KBM-7 (cell line): ENCODE data around the gene EXOC3L2.
A peak's percentile ranks its signal among the peaks of the same experiment; 100 is the strongest.

Experiments used
- DNase-seq: peaks from one replicate; pipeline ENCODE4 v3.0.0-alpha.2; 2015
- in situ Hi-C: fragments of 300-500 bp; cut with MboI; formaldehyde crosslinking; loops from 2 replicates; pipeline ENCODE4 v1.14.3; 2020; ENCODE audit warnings: low sequenced_read_pairs, low pct_unique_long_range_greater_than_20kb, mixed read lengths

Gene EXOC3L2

DNA sequence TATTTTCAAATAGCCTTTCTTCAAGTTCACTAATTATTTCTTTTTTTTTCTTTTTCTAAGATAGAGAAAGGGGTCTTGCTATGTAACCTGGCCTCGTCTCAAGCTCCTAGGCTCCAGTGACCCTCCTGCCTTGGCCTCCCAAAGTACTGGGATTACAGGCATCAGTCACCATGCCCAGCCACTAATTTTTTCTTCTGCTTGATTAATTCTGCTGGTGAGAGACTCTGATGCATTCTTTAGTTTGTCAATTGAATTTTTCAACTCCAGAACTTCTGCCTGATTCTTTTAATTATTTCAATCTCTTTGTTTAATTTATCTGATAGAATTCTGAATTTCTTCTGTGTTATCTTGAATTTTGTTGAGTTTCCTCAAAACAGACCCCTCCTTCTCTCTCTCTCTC, 55.2 kb downstream of the EXOC3L2 start:
- DNase-seq, result no peak
- in situ Hi-C loops, result no loop called here

DNA sequence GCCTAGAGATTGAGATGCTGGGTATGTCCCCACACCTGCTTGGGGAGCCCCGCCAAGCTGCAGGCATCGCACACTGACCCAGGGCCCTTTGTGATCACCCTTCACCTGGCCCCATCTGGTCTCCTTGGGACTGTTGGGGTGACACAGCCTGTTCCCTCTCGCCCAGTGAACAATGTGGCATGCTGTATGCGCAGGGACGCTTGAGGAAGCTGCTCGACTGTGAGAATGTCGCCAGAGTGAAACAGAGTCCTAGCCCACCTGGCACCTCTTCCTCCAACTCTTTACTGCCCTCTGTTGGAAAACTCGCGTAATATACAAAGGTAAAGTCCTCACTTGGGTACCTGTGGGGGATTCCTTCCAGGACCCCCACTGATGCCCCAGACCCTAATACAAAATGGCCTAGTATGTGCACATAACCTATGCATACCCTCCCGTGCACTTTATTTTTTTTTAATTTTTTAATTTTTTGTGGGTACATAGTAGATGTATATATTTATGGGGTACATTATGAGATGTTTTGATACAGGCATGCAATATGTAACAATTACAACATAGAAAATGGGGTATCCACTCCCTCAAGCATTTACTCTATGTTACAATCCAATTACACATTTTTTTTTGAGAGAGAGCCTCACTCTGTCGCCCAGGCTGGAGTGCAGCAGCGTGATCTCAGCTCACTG, 57.6 kb downstream of the EXOC3L2 start:
- DNase-seq, result no peak

DNA sequence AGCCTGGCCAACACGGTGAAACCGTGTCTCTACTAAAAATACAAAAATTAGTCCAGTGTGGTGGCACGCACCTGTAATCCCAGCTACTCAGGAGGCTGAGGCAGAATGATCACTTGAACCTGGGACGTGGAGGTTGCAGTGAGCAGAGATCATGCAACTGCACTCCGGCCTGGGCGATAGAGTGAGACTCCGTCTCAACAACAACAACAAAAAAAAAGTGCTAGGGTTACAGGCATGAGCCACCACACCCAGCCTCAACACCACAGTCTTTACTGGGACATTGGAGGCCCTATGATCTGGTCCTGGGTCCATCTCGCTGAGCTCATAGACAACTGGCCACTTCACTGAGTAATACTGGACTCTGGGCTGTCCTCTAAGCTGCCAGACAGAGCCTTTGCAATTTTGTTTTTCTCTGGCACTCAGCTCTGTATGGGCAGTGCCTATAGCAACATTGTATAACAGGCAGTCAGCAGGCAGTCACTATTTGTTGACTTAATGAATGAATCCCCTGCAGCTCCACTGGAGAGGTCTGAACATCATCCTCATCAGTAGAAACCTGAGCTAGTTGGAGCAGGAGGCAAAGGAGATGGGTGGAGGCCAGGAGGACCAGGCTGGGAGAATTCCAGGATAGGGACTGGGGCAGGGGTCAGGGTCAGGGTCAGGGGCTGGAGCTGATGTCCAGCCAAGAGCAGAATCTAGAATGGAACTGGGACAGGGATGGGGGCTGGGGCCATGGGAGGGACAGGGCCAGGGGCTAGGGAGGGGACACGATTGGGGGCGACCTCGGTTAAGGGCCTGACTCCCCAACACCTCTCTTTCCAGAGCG, 58.5 kb downstream of the EXOC3L2 start:
- DNase-seq, result no peak
- in situ Hi-C loops, result no loop called here

More for the DNA sequence above, 57.6 kb downstream of the EXOC3L2 start:
- in situ Hi-C loops, result no loop called here

DNA sequence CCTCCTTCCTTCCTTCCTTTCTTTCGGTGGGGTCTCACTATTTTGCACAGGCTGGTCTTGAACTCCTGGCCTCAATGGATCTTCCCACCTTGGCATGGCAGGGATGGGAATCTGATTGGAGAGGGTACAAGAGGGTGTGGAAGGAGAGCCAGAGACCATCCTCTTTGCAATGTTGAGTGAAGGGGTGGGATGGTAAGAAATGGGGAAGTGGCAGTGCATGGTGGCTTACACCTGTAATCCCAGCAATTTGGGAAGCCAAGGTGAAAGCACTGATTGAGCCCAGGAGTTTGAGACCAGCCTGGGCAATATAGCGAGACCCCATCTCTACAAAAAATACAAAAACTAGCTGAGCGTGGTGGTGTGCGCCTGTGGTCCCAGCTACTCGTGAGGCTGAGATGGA, 61.1 kb downstream of the EXOC3L2 start:
- in situ Hi-C loops, result no loop called here

DNA sequence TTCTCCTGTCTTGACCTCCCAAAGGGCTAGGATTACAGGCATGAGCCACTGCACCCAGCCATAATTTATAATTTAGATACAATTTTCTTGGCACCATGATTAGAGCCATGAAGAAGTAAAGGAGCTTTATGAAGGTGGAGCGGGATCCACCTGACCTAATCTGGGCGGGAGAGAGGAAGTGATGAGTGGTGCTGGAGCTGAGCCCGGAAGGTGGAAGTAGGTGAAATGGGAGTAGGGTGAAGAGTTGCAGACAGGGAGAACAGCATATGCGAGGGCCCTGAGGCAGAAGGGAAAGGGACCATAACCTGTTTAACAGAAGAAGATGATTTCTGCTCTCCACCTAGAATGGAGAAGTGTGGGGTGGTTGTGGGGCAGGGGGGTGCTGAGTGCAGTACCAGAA, 62.4 kb downstream of the EXOC3L2 start:
- in situ Hi-C loops, result no loop called here
- DNase-seq, result no peak

More for the DNA sequence above, 61.1 kb downstream of the EXOC3L2 start:
- DNase-seq, result no peak

DNA sequence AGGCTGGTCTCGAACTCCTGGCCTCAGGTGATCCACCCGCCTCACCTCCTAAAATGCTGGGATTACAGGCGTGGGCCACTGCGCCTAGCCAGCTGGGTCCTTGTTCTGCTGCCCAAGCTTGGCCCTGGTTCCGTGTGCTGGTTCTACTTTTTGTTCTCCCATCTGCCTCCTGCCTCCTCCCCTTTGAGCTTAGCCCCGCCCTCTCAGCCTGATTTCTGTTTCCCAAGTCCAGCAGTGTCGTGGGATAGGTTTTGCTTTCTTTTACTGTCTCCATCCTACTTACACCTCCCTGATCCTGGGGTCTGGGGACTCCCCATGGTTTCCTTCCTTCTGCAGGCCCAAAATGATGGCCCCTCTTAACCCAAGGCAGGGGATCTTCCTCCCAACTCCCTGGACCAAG, 64.3 kb downstream of the EXOC3L2 start:
- in situ Hi-C loops, result no loop called here
- no peak for DNase-seq

DNA sequence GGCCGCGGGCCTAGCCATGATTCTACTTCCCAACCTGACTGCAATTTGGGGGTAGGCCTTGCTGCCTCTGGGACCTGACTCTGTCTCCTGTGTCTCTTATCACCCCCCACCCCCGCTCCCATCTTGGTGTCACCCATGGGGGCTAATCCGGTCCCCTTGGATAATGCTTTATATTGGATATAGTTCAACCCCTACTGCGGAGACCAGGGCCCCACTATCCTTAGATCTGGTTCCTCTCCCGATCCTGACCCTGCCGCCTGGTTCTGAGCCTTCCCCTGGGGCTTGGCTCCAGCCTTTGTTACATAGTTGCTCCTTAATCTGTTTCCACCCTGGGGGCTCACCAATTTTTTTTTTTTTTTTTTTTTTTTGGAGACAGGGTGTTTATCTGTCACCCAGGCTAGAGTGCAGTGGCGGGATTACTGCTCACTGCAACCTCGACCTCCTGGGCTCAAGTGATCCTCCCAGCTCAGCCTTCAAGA, 65.3 kb downstream of the EXOC3L2 start:
- DNase-seq, result no peak
- in situ Hi-C loops, result no loop called here

DNA sequence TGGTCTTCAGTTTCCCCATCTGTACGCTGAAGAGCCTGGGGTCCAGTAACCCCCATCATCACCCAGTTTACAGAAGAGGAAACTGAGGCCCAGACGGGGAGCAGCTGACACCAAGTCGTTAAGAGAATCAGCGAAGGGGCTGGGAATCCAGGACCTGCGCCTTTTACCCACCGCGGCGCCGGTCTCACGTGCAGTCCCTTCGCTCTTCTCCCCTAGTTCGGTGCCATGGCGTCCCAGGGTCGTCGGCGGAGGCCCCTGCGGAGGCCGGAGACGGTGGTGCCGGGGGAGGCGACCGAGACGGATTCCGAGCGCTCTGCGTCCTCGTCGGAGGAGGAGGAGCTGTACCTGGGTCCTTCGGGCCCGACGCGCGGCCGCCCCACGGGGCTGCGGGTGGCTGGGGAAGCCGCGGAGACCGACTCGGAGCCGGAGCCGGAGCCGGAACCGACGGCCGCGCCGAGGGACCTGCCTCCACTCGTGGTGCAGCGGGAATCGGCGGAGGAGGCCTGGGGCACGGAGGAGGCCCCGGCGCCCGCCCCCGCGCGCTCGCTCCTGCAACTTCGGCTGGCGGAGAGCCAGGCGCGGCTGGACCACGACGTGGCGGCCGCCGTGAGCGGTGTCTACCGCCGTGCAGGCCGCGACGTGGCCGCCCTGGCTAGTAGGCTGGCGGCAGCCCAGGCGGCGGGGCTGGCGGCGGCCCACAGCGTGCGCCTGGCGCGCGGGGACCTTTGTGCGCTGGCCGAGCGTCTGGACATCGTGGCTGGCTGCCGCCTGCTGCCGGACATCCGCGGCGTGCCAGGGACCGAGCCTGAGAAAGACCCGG, 65.9 kb downstream of the EXOC3L2 start:
- DNase-seq, result no peak
- in situ Hi-C loops, result no loop called here

DNA sequence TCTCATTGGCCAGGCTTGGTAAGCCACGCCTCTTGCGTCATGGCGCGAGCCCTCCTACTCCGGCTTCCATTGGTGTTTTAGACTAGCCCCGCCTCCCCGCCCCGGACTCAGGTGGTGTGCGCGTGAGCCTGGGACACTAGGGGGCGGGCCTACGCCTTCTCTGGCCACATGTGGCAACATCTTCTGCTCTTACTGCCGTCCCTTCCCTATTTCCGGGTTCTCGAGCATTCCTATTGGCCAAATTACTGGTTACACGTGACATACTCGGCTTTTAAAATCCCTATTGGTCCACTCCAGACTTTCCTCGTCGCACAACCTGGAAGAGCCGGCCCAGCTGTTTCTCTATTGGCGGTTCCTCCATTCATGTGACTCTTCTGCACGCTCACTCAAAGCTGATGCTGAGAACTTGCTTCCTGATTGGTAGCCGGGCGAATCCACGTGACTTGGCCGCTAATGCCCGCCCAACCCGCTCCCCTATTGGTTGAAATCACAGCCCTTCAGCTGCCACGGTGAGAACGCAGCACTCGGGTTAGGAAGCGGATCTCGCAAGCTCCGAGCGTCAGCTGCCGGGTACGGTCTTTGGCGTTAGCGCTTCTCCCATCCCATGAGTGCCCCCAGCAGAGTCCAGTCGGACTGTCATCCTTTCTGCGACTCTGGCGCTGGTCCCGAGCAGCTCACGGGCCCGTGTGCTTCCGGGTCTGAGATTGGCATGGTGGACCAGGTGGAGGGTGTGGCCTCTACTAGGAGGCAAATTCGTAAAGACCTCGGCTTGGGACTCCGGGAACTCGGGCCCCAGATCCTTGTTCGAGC, 66.7 kb downstream of the EXOC3L2 start, which contains the start of gene BLOC1S3:
BLOC1S3 (plus strand) TSS at position 523 of the 810 bp plus-strand sequence. CDS start 513 bp downstream, outside the sequence.
- in situ Hi-C loops, result no loop called here
- DNase-seq, result peak; percentile 100

DNA sequence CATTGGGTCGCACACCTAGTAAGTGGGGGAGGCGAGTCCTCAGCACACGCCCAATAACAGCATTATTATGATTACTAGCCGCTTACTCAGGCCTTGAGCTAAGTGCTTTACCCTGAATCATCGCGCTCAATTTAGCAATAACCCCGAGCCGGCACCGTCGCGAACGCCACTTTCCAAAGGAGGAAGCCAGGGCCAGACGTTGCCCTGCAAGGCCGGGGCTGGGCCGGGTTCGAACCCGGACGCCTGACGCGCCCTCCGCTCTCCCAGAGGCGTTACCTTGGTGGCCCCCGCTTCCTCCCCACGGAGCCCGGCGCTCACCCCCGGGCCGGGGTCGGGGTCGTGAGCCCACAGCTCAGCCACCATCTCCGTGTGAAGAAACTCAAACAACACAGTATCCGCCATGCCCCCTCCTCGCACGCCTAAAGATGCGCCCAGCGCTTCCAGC, 67.4 kb downstream of the EXOC3L2 start, which contains the start of gene TRAPPC6A:
TRAPPC6A (minus strand) TSS at position 421 of the 445 bp plus-strand sequence; CDS start at position 402, 19 bp downstream.
- in situ Hi-C loops, result no loop called here
- no peak for DNase-seq

DNA sequence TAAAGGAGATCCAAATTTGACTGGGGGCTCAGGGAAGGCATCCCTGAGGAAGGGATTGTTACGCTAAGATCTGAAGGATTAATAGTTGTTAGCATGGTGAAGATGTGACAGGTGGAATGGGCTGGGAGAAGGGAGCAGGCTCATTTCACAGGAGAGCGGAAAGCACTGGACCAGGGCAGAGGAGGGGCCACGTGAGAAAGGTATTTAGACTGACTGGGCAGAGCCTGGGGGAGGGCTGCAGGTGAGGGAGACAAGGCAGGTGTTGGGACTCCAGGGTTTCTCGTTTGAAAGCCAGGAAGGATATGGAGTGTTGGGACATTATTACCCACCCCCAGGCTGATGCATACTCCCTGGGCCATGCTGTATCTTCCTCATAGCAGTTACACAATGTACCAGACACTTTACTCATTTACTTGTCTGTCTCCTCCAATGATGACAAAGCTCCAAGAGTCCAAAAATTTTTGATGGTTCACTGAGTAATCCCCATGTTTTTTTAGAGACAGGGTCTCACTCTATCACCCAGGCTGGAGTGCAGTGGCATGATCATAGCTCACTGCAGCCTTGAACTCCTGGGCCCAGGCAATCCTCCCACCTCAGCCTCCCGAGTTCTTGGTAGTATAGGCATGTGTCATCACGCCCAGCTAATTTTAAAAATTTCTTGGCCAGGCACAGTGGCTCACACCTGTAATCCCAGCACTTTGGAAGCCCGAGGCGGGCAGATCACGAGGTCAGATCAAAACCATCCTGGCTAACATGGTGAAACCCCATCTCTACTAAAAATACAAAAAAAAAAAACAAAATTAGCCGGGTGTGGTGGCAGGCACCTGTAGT, 69.5 kb downstream of the EXOC3L2 start:
- DNase-seq, result no peak
- in situ Hi-C loops, result no loop called here

DNA sequence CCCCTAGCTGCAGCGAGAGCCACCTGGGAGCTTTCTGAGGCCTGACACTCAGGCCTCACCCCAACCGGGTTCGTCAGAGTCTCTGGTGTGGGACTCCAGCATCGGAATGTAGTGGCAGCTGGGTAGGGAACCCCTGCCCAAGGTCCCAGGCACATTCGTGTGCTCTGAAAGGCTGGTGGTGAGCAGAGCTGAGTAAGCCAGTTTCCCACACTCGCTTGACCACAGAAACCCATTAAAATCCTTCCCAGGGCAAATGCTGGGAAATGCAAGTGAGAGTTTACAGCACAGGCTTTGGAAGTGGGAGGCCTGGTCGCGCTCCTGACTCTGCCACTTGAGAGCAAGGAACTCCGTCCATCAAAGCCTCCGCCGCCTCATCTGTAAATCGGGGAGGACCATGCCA, 71.4 kb downstream of the EXOC3L2 start:
- no peak for DNase-seq
- in situ Hi-C loops, result no loop called here

DNA sequence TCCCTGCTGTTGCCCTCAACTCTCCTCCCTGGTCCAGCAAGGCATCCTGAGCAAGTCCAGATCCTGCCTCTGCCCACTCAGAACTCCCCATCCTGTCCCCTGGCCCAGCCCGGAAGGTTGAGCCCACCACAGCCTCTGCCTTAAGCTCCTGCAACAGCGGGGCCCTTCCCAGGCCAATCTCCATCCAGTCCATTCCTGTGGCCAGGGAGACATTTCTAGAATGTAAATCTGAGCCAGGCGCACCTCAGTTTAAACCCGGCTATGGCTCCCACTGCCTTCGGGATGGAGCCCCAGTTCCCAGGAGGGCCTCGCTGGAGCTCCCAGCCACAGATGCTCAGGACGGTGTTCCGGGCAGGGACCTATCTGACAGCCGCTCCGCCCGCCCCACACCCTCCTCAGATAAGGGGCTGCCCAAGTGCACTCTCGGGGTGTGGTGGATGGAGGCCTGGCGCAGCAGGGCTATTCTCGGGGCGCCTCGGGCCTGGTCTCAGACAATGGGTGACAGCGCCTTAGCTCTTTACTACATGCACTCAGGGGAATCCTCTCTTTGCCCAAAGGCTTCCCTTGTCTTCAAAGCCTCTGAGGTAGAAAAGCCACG, 72.5 kb downstream of the EXOC3L2 start:
- in situ Hi-C loops, result no loop called here

DNA sequence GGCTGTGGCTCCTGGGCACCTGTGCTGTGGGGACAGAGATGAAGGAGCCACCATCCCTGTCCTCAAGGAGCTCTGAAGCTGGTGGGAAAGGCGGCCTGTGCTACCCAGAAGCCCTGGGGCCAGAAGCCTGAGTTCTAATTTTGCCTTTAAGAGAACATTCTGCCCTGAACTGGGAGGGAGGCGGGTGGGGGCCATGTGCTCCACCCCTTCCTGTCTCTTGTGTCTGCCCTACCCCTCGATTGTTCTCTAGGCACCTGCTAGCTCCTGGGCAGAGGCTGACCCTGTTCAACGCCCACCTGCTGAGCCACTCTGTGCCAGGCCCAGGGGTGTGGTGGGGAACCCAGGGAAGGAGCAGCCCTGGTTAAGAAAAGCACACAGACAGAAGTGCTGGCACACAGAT, 73.0 kb downstream of the EXOC3L2 start:
- DNase-seq, result no peak
- in situ Hi-C loops, result no loop called here

More for the DNA sequence above, 72.5 kb downstream of the EXOC3L2 start:
- no peak for DNase-seq

DNA sequence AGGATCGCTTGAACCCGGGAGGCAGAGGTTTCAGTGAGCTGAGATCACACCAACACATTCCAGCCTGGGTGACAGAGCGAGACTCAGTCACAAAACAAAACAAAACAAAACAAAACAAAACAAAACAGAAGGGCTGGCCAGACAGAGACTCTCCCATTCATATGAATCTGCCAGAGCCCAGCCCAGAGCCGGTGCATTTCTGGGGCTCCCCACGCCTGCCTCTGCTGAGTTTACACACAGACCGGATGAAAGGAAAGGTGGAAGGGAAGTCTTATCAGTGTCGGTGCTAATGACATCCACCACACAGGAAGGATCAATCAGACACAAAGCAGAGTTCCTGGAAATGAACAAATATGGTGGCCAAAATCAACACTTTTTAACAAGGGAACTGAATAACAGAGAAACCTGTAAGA, 74.0 kb downstream of the EXOC3L2 start:
- peak; percentile 87 for DNase-seq
- in situ Hi-C loops, result no loop called here

DNA sequence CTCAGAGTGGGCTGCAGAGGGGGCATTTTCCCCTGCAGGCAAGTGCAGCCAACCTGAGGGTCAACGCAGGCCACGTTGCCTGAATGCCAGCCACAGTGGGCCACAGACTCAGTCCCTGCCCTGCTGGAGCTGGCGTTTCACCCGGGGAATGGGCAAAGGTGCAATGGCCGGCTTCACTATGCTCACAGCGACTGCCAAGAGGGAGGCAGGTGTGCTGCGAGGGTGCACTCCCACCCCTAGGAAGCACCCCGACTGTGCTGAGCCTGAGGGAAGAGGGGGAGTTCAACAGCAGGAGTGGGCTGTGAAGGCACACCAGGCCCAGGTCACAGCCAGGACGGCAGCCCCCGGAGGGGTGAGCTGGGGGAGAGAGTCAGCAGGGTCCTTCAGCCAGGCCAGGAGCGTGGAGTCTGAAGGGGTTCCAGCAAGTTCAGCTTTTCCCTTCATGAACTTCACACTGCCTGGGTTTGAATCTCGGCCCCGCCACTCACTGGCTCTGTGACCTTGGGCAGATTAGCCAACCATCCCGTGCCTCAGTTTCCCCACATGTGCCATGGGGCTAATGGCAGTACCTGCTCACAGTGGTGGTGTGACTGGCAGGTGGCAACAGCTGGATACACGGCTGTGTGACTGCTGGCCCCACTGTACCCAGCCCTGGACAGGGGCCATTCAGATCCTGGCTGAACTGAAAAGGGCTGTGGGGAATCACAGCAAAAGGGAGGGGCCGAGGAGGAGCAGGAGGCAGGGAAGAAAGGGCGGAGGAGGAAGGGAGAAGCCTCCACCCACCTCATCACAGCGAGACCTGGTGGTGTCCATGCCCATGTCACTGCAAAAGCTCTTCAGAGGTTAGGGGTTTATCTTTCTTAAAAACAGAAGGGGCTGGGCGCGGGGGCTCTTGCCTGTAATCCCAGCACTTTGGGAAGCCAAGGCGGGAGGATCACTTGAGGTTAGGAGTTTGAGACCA, 74.8 kb downstream of the EXOC3L2 start:
- no peak for DNase-seq
- in situ Hi-C loops, result no loop called here
